PC-3 (cell line): ENCODE results near the gene LRP11.

Source experiments
- CTCF ChIP-seq: fragments of 300-600 bp; sonication (generic); conservative IDR thresholded peaks from 2 replicates; pipeline ENCODE4 v1.5.1; 2017; ENCODE audit warnings: antibody characterized with exemption, low read depth, mild to moderate bottlenecking, low read length
- EZH2 ChIP-seq: fragments of 300-600 bp; sonication (generic); IDR thresholded peaks from one replicate; pipeline ENCODE4 v1.6.1; 2017; ENCODE audit warnings: antibody characterized with exemption, mild to moderate bottlenecking, low read length; ENCODE audit not compliant: unreplicated experiment
- EZH2phosphoT487 ChIP-seq: fragments of 300-600 bp; sonication (generic); IDR thresholded peaks from 2 replicates; pipeline ENCODE4 v1.6.1; 2018; ENCODE audit warnings: mild to moderate bottlenecking, antibody characterized with exemption, low read length, borderline replicate concordance

- TF ChIP-seq CTCF: no peak
- no peak for TF ChIP-seq EZH2phosphoT487
- no peak for TF ChIP-seq EZH2
These were observed 24.5 kb upstream of the LRP11 start for GRCh38 chr6:149888659-149889058.
